Kidney (tissue), 14 donors: ENCODE measurements around the gene FAM171A1. TPM values are rescaled to one million over a fixed set of nuclear protein-coding genes. Genes with fewer than 3 reads are reported as not detected.

Source experiments
- DNase-seq, 5 donors: peaks; one replicate each; pipeline ENCODE4 v3.0.0-alpha.2; 2013 to 2020
- FAIRE-seq: peaks from 2 replicates; lab custom pipeline; 2012; peaks lifted over from hg19 to GRCh38; lab: Jason Lieb, UNC
- H3K27ac ChIP-seq, 2 donors: one replicate each; pipeline ENCODE4 v1.7.0; 2013; ENCODE audit warnings: low read depth in 2 of 2, low read length in 2 of 2, inconsistent platforms in 1 of 2
- H3K27me3 ChIP-seq: one replicate; pipeline ENCODE4 v1.7.1; 2013; ENCODE audit warnings: low read length, inconsistent platforms; ENCODE audit not compliant: control insufficient read depth, insufficient read depth
- H3K36me3 ChIP-seq, 3 donors: one replicate each; pipeline versions ENCODE4 v1.7.0 to v1.7.1; 2013; ENCODE audit warnings: low read length in 3 of 3, control low read depth in 1 of 3, inconsistent platforms in 1 of 3; ENCODE audit not compliant: insufficient read depth in 3 of 3, control insufficient read depth in 2 of 3
- H3K4me1 ChIP-seq, 3 donors: one replicate each; pipeline versions ENCODE4 v1.7.0 to v1.7.1; 2013; ENCODE audit warnings: low read length in 3 of 3, inconsistent platforms in 1 of 3, low read depth in 1 of 3; ENCODE audit not compliant: control insufficient read depth in 2 of 3, insufficient read depth in 2 of 3
- H3K4me3 ChIP-seq, 3 donors: one replicate each; pipeline versions ENCODE4 v1.7.0 to v1.8.1; 2013; ENCODE audit warnings: low read length in 3 of 3, control low read depth in 1 of 3, inconsistent platforms in 1 of 3
- H3K9ac ChIP-seq, 3 donors: one replicate each; pipeline versions ENCODE4 v1.7.0 to v1.7.1; 2013; ENCODE audit warnings: low read length in 3 of 3, control low read depth in 1 of 3, inconsistent platforms in 1 of 3
- H3K9me3 ChIP-seq, 3 donors: one replicate each; pipeline versions ENCODE4 v1.7.0 to v1.7.1; 2013; ENCODE audit warnings: low read length in 3 of 3, control low read depth in 1 of 3, inconsistent platforms in 1 of 3; ENCODE audit not compliant: control insufficient read depth in 2 of 3, insufficient read depth in 1 of 3
- CTCF ChIP-seq: IDR thresholded peaks from 3 replicates; pipeline ENCODE4 v1.5.1; 2012; ENCODE audit warnings: mild to moderate bottlenecking, moderate library complexity, borderline replicate concordance; ENCODE audit not compliant: insufficient read depth; ENCODE audit errors: extremely low read depth
- intact Hi-C: fragments of 100-400 bp; cut with DNase I; formaldehyde crosslinking; loops from one replicate; pipeline ENCODE4 v1.11.1; 2022
- polyA plus RNA-seq: library from polyadenylated mRNA; stranded (reverse); fragments of 350-450 nt; fragmentation: Illumina TruSeq; extraction: RNeasy Lipid Tissue Mini Kit (QIAGEN cat#74804); gene quantifications from one replicate; pipeline ENCODE4 v1.2.3, GENCODE V29; 2014; ENCODE audit warnings: low read depth, low replicate concordance; ENCODE audit not compliant: insufficient read depth
- total RNA-seq: library from RNA; stranded (reverse); fragmentation: NEBNext Ultra II Directional; extraction: Animal tissue kit (Norgen Biotek cat#: 25700); gene quantifications from one replicate; pipeline ENCODE4 v1.2.1, GENCODE V29; 2021
- donor health status: control.
- donor health status: control.
- donor health status: control.
- donor health status: control.
- donor health status: control.
- donor health status: DM: yes; HTN: yes; CAD: no.
- donor health status: Normal renal cell carcinoma (clear cell type).

FAM171A1 gene
- total and polyA plus RNA-seq, 2 donors from 2014 or later, result 30.4 to 53.0 TPM

- Histone ChIP-seq H3K4me3 (no peak overlapping the region), H3K4me1 (peaks cover 0 to 10% (median 2%) of the 10 kb centered on the region in 3 donors), H3K27ac (no peak overlapping the region), H3K9ac (no peak overlapping the region), H3K36me3 (no peaks in the 10 kb centered on the region), H3K27me3 (no peaks in the 10 kb centered on the region), H3K9me3 (no peaks in the 10 kb centered on the region)
- intact Hi-C loops, result loop anchor here (10.0 kb wide), 1 partner anchor 99 kb away; no protein-coding TSS in a partner anchor
- TF ChIP-seq CTCF, result no peak
- FAIRE-seq (no peak), DNase-seq (no peak)
These were observed 7.1 kb downstream of the FAM171A1 start for GRCh38 chr10:15364001-15364400.

- no peaks in the 10 kb centered on the region for H3K9me3 ChIP-seq
- H3K4me3 ChIP-seq, result no peak overlapping the region
- H3K27me3 ChIP-seq, result no peaks in the 10 kb centered on the region
- no peak for TF ChIP-seq CTCF
- FAIRE-seq (no peak), DNase-seq (peak in 1 of 5 donors; percentile 5)
- intact Hi-C loops, result loop anchor here (10.0 kb wide), 1 partner anchor 98 kb away; no protein-coding TSS in a partner anchor
- H3K4me1 ChIP-seq, result peaks cover 0 to 6% (median 0%) of the 10 kb centered on the region in 3 donors
- no peak overlapping the region for H3K9ac ChIP-seq
- H3K36me3 ChIP-seq, result no peaks in the 10 kb centered on the region
- H3K27ac ChIP-seq, result no peak overlapping the region
These were observed 8.1 kb downstream of the FAM171A1 start for GRCh38 chr10:15363031-15363430.

- Histone ChIP-seq H3K36me3 (no peaks in the 10 kb centered on the region), H3K27ac (no peak overlapping the region), H3K27me3 (no peaks in the 10 kb centered on the region), H3K9me3 (no peaks in the 10 kb centered on the region), H3K4me3 (no peak overlapping the region), H3K4me1 (peaks cover 0 to 6% (median 0%) of the 10 kb centered on the region in 3 donors), H3K9ac (no peak overlapping the region)
- FAIRE-seq, result no peak
- intact Hi-C loops, result loop anchor here (10.0 kb wide), 1 partner anchor 96 kb away; no protein-coding TSS in a partner anchor
- no peak for DNase-seq
- TF ChIP-seq CTCF, result no peak
These were observed 10.0 kb downstream of the FAM171A1 start for GRCh38 chr10:15361131-15361530.

- Histone ChIP-seq H3K27me3 (no peaks in the 10 kb centered on the region), H3K36me3 (no peaks in the 10 kb centered on the region), H3K4me3 (no peak overlapping the region), H3K9ac (no peak overlapping the region), H3K9me3 (no peaks in the 10 kb centered on the region), H3K27ac (no peak overlapping the region), H3K4me1 (peaks cover 0 to 6% (median 0%) of the 10 kb centered on the region in 3 donors)
- FAIRE-seq (no peak), DNase-seq (no peak)
- intact Hi-C loops, result loop anchor here (10.0 kb wide), 1 partner anchor 96 kb away; no protein-coding TSS in a partner anchor
- TF ChIP-seq CTCF, result no peak
These were observed 10.5 kb downstream of the FAM171A1 start for GRCh38 chr10:15360566-15360965.
